Mononuclear cell (primary cell): ENCODE data around the gene SLC16A11. TPM values are rescaled to one million over a fixed set of nuclear protein-coding genes. Genes with fewer than 3 reads are reported as not detected.
"Not testable (repeated sequence)": the region's sequence is repeated elsewhere in the genome, so short reads cannot be mapped to it uniquely, and the experiment has no call there.

ENCODE experiments used
- H3K27me3 ChIP-seq: 2 replicates; pipeline ENCODE4 v1.6.0; 2011; ENCODE audit warnings: low read length, control low read depth; ENCODE audit not compliant: insufficient read depth
- H3K4me1 ChIP-seq: 2 replicates; pipeline ENCODE4 v1.5.1; 2011; ENCODE audit warnings: mild to moderate bottlenecking, low read length, control low read depth; ENCODE audit not compliant: insufficient read depth
- H3K4me3 ChIP-seq: 2 replicates; pipeline ENCODE4 v1.5.1; 2011; ENCODE audit warnings: mild to moderate bottlenecking, low read length, moderate library complexity
- H3K9me3 ChIP-seq: 2 replicates; pipeline ENCODE4 v1.5.1; 2011; ENCODE audit warnings: low read depth, mild to moderate bottlenecking, control low read depth, low read length
- total RNA-seq: library from RNA; depleted of rRNA; stranded (reverse); fragments of >200 nt; gene quantifications from one replicate; pipeline ENCODE4 v1.2.3, GENCODE V29; 2012

SLC16A11 gene
- total RNA-seq, 1 donor = 0.63 TPM

- Histone ChIP-seq H3K4me1 (peaks cover 4% of the 10 kb centered on the region), H3K4me3 (no peak overlapping the region), H3K9me3 (no peaks in the 10 kb centered on the region), H3K27me3 (no peaks in the 10 kb centered on the region)
Measured at GRCh38 chr17:7068268-7068667, 24.4 kb upstream of the SLC16A11 start.

- H3K27me3 ChIP-seq = no peaks in the 10 kb centered on the region
- H3K4me3 ChIP-seq = no peak overlapping the region
- peaks cover 4% of the 10 kb centered on the region for H3K4me1 ChIP-seq
- no peaks in the 10 kb centered on the region for H3K9me3 ChIP-seq
Measured at GRCh38 chr17:7067198-7067597, 23.3 kb upstream of the SLC16A11 start.

GRCh38 chr17:7064261-7064660 lies 20.4 kb upstream of the SLC16A11 start:
- Histone ChIP-seq H3K9me3 (no peaks in the 10 kb centered on the region), H3K4me3 (no peak overlapping the region), H3K4me1 (no peaks in the 10 kb centered on the region), H3K27me3 (no peaks in the 10 kb centered on the region)

- no peaks in the 10 kb centered on the region for H3K4me1 ChIP-seq
- no peaks in the 10 kb centered on the region for H3K27me3 ChIP-seq
- no peaks in the 10 kb centered on the region for H3K9me3 ChIP-seq
- no peak overlapping the region for H3K4me3 ChIP-seq
Measured at GRCh38 chr17:7063518-7064094, 19.7 kb upstream of the SLC16A11 start.

- H3K4me3 ChIP-seq = no peak overlapping the region
- no peaks in the 10 kb centered on the region for H3K4me1 ChIP-seq
- no peaks in the 10 kb centered on the region for H3K9me3 ChIP-seq
- no peaks in the 10 kb centered on the region for H3K27me3 ChIP-seq
Measured at GRCh38 chr17:7060165-7060891, 16.4 kb upstream of the SLC16A11 start.

DNA sequence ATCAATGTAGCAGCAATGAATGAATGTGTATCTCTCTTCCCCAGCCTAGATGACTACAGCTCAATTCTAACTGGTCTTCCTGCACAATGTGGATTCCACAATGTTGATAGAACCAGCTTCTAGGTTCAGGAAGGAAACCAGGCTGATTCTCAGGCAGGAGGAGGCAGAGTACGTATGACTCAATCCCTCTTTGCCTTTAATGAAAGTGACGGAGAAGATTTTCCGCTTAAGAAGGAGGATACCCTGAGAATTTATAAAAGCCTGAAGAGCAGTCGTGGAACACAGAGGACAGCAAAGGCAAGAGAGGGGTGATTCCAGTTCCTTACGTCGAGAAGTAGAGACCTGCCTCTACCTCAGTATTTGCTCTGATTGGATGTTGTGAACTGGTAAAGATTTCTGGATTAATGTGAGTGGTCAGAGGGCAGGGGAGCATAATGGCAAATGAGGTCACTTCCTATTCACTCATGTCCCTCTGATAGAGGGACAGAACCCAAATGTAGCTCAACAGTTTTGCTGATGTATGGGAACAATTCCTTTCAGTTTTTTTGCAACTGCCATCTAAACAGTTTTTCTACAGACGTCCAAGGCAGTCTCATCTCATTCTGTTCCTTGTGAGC lies 15.0 kb upstream of the SLC16A11 start:
- no peaks in the 10 kb centered on the region for H3K9me3 ChIP-seq
- H3K4me3 ChIP-seq = no peak overlapping the region
- H3K4me1 ChIP-seq = peaks cover 8% of the 10 kb centered on the region
- H3K27me3 ChIP-seq = no peaks in the 10 kb centered on the region

DNA sequence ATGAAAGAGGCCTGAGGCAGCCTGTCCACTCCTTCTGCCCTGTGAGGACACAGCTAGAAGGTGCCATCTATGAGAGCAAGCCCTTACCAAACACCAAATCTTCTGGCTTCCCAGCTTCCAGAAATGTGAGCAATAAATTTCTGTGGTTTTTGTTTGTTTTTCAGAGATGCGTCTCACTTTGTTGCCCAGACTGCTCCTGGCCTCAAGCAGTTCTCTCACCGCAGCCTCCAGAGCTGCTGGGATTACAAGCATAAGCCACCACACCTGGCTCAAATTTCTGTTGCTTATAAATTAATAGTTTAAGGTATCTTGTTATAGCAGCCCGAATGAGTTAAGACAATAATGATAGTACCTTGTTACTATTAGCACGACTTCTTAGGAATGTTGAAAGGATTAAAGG lies 12.5 kb upstream of the SLC16A11 start:
- H3K4me1 ChIP-seq = peaks cover 12% of the 10 kb centered on the region

GRCh38 chr17:7050583-7050982 lies 6.7 kb upstream of the SLC16A11 start:
- H3K27me3 ChIP-seq, H3K4me3 ChIP-seq, H3K9me3 ChIP-seq: not testable (repeated sequence)
- H3K4me1 ChIP-seq = peaks cover 33% of the 10 kb centered on the region

More for the DNA sequence above, 12.5 kb upstream of the SLC16A11 start:
- no peaks in the 10 kb centered on the region for H3K9me3 ChIP-seq
- H3K4me3 ChIP-seq = no peak overlapping the region
- no peaks in the 10 kb centered on the region for H3K27me3 ChIP-seq

GRCh38 chr17:7048968-7049367 lies 5.1 kb upstream of the SLC16A11 start:
- Histone ChIP-seq H3K27me3 (peaks cover 16% of the 10 kb centered on the region), H3K9me3 (no peaks in the 10 kb centered on the region), H3K4me1 (peaks cover 27% of the 10 kb centered on the region), H3K4me3 (no peak overlapping the region)

DNA sequence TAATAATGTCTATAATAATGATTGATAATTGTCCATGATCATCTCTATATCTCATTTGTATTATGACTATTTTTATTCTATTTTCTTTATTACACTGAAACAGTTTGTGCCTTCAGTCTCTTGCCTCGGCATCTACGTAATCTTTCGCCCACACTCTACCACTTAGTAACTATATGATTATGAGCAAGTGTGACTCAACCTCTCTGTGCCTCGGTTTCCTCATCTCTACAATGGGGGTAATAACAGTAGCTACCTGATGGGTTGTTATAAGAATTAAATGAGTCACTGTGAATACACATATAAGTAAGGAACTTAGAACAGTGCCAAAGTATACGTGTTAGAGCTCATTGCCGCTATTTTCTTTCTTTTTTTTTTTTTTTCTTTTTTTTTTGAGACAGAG lies 3.7 kb upstream of the SLC16A11 start:
- Histone ChIP-seq H3K27me3 (peaks cover 27% of the 10 kb centered on the region), H3K4me1 (peaks cover 37% of the 10 kb centered on the region), H3K4me3 (no peak overlapping the region), H3K9me3 (no peaks in the 10 kb centered on the region)

GRCh38 chr17:7046725-7047397 lies 3.0 kb upstream of the SLC16A11 start:
- peak overlapping the region; percentile 17 for H3K4me3 ChIP-seq
- not testable (repeated sequence) for H3K9me3 ChIP-seq
- peaks cover 44% of the 10 kb centered on the region for H3K4me1 ChIP-seq
- H3K27me3 ChIP-seq = peaks cover 31% of the 10 kb centered on the region

DNA sequence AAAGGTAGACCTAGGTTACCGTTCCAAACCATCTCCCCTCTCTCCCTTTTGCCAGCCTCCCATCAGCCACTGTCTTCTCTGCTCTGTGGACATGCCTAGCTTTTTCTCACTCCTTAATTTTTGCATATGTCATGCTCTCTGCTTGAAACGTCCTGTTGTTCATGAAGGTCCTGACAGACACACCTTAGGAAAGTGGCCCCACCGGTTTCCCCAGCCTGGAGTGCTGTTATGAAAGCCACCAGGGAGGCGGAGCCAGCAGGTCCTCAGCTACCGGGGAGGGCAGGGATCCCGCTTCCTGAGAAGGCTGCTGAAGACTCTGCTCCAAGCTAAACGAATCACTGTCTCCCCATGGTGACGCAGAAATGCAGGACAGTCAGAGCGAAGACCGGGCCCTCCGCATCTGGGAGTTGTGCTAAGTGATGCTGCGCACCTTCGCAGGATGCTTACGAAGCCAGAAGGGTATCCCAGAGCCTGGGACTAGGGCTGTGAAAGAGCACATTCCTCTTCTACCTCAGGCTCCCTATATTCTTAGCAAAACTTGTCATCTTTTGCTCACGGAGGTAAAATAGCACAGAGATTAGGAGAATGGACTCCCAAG lies 2.3 kb upstream of the SLC16A11 start:
- Histone ChIP-seq H3K4me3 (peak overlapping the region; percentile 17), H3K9me3 (no peaks in the 10 kb centered on the region), H3K4me1 (peaks cover 48% of the 10 kb centered on the region), H3K27me3 (peaks cover 37% of the 10 kb centered on the region)

- no peak overlapping the region for H3K4me3 ChIP-seq
- peaks cover 38% of the 10 kb centered on the region for H3K27me3 ChIP-seq
- no peaks in the 10 kb centered on the region for H3K9me3 ChIP-seq
- H3K4me1 ChIP-seq = peaks cover 48% of the 10 kb centered on the region
Measured at GRCh38 chr17:7045492-7046126, 1.7 kb upstream of the SLC16A11 start.

DNA sequence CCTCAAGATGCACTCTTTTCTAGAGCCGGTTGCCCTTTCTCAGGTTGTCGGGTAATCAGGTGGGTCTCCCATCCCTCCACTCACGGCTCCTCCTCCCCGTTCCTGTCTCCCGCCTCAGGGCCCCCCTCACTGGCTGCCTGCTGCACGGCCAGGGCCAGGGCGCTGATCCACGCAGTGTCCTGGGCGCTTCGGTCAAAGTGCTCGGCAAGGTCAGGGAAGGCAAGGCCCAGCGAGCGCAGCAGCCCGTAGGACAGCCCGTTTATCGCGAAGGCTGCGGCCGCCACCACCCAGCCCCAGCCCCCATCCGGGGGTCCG lies 753 bp downstream of the SLC16A11 start:
- Histone ChIP-seq H3K4me3 (peak overlapping the region; percentile 30), H3K9me3 (no peaks in the 10 kb centered on the region), H3K4me1 (peaks cover 48% of the 10 kb centered on the region), H3K27me3 (peaks cover 38% of the 10 kb centered on the region)
